Stimulated activated naive CD4-positive, alpha-beta T cell treated with Interleukin-2 at 50 U/mL for 16 hours (primary cell): ENCODE data around the gene NNT.
"Not testable (repeated sequence)": the region's sequence is repeated elsewhere in the genome, so short reads cannot be mapped to it uniquely, and the experiment has no call there.

Experiments
- DNase-seq: peaks from one replicate; lab custom pipeline; 2025; lab: John Stamatoyannopoulos, UW

NNT gene

DNA sequence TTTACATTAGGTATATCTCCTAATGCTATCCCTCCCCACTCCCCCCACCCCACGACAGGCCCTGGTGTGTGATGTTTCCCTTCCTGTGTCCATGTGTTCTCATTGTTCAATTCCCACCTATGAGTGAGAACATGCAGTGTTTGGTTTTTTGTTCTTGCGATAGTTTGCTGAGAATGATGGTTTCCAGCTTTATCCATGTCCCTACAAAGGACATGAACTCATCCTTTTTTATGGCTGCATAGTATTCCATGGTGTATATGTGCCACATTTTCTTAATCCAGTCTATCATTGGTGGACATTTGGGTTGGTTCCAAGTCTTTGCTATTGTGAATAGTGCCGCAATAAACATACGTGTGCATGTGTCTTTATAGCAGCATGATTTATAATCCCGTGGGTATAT, 64.4 kb downstream of the NNT start:
- DNase-seq: not testable (repeated sequence)

DNA sequence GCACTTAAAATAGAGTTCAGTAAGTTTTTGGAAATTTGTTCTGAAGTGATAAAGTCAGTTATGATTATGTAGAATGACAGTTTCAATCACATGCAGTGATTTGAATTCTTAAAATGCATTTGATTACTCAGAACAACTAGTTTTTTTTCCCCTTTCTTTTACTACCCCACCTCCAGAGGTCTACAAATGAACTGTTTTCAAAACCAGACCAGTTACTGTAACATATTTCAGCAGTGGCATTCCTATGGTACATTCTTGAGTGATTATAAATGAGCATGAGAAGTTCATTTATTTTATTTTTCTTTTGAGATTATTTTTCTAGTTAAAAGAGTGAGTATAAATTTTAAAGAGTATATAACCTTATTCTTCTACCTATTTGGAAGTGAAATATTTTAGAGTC, 71.6 kb downstream of the NNT start:
- no peak for DNase-seq

DNA sequence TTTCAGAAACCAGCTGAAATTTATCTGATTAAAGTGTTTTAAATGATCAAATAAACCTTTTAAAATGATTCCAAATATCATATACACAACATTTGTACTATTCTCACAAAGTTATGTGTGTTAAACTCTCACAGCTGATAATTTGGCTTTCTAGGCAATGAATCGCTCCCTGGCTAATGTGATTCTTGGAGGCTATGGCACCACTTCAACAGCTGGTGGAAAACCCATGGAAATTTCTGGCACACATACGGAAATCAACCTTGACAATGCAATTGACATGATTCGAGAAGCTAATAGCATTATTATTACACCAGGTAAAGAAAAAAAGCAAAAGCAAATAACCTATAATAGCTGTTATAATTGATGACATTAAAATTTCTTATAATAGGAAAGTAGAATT, 72.4 kb downstream of the NNT start:
- DNase-seq: no peak

DNA sequence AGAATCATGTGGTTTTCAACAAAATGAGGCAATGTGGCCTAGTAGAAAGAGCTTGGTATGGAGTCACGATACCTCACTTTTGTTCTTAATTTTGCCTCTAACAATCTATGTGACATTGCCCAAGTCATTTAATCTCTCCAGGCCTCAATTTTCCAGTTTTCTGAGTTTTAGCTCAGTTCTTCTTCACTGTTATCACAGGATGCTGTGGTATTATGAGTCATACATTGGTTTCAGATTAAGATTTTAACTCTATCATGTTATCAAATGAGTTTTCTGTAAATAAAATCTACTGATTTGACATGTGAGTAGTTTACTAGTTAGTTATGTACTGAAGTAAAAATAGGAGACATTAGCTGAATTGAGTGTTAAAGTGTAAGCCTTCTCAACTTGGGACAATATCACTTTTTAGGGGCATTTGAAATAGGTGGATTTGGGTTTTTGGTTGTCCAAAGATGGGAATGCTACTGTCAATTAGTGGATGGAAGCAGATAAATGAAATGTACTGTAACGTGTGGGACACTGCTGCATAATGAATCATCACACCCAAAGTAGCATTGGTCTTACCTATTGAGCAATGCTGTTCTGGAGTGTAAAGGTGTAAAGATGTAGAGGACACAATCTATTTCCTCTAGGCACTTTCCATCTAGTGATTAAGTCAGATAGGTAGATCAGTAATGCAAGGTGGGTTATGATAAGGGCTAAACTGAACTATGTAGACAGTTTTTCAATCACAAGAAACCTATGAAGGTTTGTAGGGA, 73.3 kb downstream of the NNT start:
- no peak for DNase-seq

DNA sequence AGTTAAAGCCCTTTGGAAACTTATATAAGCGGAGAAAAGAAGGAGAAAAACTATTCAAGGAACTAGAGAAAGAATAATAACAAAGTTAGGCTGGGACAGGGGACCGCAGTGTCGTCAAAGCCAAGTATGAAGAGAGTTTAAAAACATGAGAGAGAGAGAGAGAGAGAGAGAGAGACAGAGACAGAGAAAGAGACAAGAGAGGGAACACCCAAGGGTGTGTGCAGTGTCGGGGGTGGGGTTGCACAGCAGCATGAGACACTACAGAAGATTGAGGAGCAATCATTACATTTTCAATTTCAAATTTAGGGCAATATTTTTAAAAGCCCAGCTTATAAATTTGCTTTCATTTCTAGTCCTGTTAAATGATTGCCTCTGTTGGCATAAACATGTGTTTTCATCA, 74.3 kb downstream of the NNT start:
- DNase-seq: no peak

DNA sequence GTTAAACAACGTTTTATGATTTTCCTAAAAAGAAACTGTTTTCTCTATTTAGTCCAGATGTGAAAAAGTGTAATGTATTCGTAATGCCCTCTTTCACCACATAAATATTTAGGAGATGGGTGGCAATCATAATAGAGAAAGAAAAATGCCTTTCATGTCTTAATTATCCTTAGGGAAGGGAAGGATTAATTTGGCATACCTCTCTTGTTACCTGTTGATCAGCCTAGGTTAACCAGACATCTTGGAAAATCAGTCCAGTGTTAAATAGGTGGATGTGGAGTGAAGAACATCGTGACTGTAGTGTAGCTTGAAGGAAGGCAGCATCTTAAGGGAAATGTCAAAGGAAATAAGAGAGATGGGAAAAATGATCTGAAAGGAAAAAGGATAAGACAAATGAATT, 76.2 kb downstream of the NNT start:
- no peak for DNase-seq

DNA sequence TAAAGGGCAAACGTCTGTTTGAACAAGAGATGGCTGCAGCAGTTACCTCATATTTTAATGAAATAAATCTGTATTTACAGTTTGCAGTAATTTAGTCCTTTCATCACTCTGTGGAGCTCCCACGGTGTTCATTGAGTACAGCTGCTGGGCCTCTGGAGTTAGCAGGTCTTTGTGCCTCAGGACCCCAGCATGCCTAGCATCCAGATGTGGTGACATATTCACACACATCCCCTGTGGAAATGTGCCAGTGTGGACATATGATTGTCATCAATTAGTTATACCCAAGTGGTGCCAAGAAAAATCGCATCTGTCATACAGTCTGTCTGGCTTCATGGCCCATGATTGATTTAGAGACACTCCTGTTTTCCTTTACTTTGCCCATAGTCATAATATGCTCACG, 77.3 kb downstream of the NNT start:
- DNase-seq: no peak

DNA sequence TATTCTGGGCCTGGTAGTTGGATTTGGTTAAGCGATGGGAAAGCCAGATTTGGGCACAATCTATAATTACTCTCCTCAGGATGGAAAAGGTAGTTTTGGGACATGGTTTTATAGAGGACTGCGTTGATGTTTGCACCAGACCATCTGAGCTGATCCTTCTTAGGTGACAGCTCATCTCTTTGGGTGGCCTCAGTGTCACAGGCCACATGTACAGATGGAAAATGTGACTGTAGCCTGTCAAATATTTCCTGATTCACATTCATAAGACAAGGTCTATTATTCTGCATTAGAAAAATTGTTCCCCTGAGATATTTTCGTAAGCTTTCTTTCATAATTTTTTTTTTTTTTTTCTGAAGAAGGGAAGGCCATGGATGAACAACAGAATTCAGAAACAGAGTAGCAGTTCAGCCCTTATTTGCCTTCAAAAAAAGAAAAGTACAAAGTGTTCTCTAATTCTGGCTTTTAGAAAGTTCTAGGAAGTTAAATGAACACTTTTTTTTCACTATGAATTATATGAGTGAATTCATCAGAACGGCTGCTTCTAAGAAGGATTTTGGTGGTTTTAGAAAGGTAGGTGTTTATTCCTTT, 81.0 kb downstream of the NNT start:
- no peak for DNase-seq

DNA sequence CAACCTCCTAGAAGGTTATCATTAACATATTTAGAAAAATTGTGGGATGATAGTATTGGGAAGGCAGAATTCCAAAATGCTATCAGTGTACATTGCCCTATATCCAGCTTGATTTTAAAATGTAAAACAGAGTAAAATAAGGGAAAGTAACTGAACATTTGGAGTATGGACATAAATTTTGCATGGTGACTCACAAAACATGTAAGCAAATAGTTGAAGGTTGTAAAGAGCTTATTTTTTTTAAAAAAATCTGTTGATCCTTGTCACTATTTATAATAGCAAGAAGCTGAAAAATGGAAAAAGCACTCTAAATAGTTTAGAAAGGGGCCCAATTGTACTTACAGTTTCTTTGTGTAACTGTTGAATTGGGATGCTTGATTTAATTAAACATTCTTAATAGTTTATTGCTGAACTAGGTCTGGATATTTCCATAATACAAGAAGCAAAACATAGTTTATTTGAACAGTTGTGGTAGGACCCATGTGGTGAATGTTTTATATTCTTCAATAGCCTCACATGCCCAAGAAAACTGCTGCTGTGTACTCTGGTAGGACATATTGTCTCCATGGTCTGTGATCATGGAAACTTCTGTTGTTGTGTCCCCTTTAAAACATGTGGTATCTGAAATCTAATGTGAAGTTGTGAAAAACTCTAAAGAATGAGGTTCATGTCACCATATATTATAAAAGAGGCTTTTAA, 82.4 kb downstream of the NNT start:
- DNase-seq: no peak

DNA sequence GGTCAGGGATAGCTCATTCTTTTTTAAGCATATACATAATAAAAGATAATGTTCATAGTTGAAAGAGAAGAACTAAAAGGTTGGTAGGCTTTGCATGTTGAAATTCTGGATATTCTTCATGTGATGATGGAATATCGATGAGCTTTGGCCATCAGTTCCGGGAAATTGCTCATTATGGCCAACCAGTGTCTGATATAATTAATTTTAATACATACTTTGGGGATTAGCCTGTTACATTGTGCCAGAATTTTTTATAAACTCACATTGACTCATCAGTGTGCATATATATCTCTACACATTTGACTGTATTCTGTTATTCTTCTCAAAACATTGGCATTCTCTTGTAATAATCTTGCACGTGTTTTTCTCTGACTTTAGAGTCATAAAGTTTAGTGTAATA, 84.3 kb downstream of the NNT start:
- DNase-seq: no peak

DNA sequence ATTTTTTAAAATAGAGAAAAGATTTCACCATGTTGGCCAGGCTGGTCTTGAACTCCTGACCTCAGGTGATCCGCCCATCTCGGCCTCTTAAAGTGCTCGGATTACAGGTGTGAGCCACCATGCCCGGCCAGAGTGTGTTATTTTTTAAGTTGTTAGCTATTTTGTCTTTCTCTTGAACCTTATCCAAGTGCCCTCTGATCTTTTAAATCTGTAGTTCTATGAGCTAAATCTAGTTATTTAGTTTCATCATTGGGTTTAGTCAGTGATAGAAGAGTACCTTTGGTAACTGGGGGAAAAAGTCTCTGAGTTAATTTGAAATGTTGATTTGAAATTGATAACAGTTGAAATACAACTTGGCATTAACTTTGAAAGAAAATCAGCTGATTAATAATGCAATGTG, 88.3 kb downstream of the NNT start:
- no peak for DNase-seq

DNA sequence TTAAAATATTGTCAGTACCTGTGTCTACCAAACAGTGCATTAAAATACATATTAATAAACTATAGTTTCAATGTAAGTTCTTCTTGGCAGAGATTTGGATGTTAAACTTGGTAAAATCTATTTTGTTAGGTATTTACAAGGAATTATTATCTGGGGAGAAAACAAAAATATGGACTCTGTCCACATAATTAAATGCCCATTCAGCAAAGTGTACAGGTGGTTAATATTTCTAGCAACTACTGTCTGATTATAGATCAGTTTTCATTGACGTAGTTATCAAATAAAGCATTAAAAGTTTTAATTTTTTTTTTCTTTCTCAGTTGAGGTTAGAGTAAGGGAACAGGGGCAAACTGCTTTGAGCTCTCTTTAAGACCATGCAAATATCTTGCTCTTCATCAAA, 88.9 kb downstream of the NNT start:
- no peak for DNase-seq

DNA sequence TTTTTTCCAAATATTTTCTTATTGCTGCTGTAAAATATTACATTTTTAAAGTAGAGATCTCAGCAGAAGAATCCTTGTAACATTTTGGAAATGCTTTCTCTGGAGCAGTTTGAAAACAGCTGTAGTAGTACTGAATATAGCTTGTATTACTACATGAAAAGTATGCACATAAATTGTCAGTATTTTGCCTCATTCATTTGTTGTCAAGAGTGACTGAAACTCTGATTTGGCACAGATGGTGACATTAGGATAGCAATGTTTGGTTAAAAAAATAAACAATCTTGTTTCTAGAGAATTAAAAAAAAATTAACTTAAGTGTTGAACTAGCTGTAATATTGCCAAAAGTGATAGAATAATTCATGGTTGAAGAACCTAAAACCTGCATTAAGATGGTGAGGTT, 90.4 kb downstream of the NNT start:
- no peak for DNase-seq

DNA sequence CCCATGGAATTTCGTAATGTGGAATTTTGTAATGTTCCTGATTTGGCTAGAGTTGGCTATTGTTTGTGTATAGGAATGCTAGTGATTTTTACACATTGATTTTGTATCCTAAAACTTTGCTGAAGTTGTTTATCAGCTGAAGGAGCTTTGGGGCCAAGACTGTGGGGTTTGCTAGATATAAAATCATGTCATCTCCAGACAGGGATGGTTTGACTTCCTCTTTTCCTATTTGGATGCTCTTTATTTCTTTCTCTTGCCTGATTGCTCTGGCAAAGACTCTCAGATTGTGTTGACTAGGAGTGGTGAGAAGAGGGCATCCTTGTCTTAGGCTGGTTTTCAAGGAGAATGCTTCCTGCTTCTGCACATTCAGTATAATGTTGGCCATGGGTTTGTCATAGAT, 91.0 kb downstream of the NNT start:
- DNase-seq: no peak

DNA sequence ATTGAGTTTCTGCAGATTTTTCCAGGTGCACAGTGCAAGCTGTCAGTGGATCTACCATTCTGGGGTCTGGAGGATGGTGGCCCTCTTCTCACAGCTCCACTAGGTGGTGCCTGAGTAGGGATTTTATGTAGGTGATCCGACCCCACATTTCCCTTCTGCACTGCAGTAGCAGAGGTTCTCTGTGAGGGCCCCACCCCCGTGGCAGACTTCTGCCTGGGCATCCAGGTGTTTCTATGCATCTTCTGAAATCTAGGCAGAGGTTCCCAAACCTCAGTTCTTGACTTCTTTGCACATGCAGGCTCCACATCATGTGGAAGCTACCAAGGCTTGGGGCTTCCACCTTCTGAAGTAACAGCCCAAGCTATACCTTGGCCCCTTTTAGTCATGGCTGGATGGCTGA, 93.5 kb downstream of the NNT start:
- not testable (repeated sequence) for DNase-seq

DNA sequence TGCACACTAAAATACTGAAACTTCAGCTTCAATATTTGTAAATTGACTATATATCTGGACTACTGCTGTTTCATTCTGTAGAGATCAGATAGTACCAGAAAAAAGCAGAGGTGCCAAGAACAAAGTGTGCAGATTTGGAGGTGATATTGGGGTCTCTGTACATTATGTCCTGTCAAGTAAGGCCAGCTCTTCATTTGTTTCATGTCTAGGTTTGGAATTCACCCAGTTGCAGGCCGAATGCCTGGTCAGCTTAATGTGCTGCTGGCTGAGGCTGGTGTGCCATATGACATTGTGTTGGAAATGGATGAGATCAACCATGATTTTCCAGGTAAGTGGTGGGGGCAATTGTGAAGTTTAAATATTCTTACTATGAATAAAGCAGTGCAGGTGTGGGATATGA, 96.9 kb downstream of the NNT start:
- DNase-seq: no peak

DNA sequence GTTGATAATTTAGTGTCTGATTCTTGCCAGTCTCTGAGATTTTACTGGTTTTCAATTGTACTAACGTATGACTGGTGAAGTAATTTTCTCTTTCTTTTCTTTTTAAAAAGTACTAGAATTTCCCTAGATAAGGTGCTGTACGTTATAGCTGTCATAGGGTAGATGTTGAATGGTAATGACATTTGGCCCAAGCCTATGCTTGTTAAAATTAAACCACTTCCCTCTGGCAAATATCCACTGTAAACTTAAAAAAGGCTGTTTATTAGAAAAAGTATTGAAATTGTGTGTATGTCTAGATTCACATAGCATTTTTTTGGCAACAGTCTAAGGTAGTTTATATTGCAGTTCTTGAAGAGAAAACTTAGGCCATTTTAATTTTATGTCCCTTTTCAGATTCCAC, 97.6 kb downstream of the NNT start:
- no peak for DNase-seq

DNA sequence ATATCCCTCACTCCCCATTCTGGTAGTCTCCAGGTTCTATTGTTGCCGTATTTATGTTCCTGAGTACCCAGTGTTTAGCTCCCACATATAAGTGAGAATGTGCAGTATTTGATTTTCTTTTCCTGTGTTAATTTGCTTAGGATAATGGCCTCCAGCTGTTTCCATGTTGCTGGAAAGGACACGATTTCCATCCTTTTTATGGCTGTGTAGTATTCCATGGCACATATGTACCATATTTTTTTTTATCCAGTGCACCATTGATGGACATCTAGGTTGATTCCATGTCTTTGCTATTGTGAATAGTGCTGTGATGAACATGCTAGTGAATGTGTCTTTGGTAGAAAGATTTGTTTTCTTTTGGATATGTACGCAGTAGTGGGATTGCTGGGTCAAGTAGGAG, 98.2 kb downstream of the NNT start:
- DNase-seq: no peak

DNA sequence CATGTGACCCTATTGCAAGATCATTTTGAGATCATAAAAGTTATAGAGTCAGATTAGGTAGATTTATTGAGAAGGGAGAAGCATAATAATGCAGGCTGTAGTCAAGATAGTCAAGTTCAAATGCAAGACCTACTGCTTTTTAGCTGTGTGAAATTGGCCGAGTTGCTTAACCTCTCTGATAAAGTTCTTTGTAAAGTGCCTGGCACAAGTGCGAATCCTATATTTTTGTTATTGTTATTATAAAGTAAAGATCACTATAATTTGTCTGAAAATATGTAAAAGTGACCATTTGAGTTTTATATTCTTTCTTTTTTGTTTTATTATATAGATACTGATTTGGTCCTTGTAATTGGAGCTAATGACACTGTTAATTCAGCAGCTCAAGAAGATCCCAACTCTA, 99.3 kb downstream of the NNT start:
- no peak for DNase-seq

DNA sequence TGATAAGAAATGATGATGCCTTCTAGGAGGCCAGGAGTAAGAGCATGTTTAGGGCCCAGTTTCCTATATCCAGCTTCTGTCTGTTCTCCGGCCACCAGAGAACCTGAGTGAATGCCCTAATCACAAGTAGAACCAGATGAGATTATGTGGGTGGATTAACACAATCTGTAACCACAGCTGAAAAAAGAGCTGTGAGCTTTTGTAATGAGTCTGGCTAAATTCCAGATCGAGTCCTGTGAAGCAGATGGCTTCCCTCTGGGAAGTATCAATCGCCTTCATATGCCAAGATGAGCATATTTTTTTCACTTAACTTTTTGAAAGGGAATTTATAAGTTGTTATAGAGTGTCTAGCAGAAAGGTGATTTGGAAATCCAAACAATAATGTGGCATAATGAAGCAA, 99.8 kb downstream of the NNT start:
- no peak for DNase-seq

DNA sequence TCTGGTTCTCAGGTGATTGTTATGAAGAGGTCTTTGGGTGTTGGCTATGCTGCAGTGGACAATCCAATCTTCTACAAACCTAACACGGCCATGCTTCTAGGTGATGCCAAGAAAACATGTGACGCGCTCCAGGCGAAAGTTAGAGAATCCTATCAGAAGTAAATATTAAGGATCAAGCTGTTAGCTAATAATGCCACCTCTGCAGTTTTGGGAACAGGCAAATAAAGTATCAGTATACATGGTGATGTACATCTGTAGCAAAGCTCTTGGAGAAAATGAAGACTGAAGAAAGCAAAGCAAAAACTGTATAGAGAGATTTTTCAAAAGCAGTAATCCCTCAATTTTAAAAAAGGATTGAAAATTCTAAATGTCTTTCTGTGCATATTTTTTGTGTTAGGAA, 101.3 kb downstream of the NNT start:
- no peak for DNase-seq

DNA sequence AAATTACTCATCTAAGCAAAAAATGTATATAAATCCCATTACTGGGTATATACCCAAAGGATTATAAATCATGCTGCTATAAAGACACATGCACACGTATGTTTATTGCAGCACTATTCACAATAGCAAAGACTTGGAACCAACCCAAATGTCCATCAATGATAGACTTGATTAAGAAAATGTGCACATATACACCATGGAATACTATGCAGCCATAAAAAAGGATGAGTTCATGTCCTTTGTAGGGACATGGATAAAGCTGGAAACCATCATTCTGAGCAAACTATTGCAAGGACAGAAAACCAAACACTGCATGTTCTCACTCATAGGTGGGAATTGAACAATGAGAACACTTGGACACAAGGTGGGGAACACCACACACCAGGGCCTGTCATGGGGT, 103.6 kb downstream of the NNT start:
- DNase-seq: not testable (repeated sequence)

DNA sequence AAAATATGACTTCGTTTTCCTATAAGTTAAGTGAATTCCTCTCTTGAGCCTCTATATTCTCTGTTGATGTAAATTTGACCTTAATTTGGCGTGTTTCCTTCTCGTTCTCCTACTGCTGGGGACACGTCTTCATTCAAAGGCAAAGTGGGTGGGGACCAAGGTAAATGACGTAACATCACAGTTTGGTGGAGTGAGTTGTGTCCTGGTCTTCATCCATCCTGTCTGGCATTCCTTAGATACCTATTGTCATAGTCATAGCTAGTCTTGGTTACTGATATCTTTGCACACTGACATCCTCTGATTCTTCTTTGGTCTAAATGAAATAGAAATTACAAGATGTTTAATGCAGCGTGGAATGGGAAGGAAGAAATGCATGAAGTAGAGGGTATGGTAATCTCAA, 108.5 kb downstream of the NNT start:
- DNase-seq: no peak

DNA sequence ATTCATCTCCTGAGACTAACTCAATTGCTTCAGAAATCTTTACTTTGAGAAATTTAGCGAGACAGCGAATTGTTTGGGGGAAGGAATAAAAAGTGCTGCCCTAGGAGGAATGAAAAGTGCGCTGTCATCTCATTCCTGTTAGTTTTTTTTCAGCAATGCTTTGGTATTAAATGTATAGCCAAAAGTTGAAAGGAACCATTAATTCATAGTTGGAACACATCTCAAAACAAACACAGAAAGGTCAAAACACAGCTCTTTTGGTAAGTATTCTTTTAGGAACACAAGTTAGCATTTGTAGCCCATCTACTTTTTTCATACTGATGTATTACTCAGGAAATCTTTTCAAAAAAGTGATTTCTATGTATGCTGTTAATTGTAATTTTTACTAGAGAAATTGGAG, 109.1 kb downstream of the NNT start:
- no peak for DNase-seq
